ENCODE measurements around the gene RASGEF1B.

Gene RASGEF1B

DNA sequence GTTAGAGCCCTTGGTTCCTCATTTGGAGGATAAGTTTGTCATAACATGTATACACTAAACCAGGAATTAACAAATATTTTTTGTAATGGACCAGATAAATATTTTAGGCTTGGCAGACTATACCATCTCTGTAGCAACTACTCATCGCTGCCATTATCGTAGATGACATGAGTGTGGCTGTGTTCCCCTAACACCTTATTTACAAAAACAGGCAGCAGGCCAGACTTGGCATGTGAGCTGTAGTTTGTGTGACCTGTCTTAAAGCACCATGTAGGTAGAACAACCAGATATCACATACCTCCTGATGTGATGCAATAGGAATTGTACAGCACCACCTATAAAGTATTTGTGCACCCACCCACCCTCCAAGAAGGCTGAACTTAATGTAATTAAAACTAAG lies 82.0 kb downstream of the RASGEF1B start:
- DNase-seq = no peak

DNA sequence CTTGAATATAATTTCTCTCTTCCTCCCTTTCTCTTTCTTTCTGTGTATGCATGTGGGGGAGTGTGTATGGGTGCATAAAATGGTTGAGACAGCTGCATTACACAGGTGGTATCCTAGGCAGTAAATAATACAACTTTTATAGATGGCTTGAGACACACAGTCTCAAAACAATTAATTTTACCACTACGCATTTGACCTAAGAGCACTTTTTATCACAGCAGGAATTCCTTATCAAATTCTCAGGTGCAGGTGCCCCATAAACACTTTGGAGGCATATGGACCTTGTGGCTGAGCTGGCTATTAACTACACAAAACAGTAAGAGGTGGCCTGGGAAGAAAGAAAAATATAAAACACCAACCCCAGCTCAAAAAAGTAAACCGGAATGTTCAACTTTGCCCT lies 91.3 kb downstream of the RASGEF1B start:
- no peak for DNase-seq

DNA sequence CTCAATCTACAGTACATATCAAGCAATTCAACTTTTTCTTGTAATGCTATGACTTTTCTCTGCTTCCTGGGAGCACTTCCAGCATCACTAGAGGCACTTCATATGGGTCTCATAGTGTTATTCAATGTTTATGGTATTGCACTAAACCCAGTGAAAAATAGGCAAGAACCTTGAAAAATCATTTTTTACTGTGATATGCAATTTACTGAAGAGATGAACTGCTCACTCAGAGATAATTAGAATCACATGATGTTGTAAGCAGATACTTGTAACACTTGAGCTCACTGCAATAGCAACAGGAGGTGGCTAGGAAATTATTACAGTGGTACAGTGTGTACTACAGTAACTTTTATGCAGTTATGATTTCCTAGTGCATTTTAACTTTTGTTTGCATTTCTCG lies 93.3 kb downstream of the RASGEF1B start:
- no peak for DNase-seq

DNA sequence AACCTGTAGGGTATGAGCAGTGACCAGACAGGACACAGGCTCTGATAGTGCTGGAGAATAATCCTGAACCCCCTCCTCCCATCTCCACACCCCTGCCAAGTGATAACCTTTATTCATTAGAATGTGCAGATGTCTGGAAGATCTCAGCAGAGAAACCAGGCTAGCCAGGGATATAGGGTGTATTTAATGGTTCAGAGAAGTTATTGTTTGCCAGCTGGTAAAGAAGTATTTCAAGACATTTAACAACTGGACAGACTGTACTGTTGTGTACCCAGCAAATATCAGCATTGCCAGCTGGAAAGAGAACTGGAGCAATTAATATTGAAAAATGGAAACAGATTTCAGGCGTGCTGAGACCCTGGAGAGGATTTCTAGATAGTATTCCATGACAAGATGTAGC lies 94.5 kb downstream of the RASGEF1B start:
- no peak for DNase-seq

DNA sequence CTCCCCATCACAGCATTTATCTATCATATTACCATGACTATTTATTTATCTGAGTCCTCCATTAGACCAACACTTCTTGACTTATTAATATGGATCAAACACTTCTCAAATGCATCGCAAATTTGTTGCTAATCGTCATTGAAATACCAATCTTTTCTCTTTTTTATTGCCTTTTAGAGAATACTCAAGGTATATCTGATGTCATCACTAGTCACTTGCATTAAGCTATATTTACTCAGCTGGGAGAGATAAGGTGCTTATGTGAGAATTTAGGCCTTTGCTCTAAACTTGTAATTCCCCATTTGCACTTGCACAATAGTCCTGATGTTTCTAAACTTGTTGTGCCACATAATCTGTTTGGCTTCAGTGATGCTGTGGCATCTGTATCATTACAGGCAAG lies 95.0 kb downstream of the RASGEF1B start:
- DNase-seq = no peak

Data from T-helper 9 cell (primary cell).